OCI-LY1 (cell line): ENCODE data around the gene SMIM31.

Experiments
- H2AFZ ChIP-seq: fragments of 200-600 bp; sonication (generic), shearing (Covaris generic); 2 replicates; pipeline ENCODE4 v1.6.0; 2014; ENCODE audit warnings: antibody characterized with exemption, mild to moderate bottlenecking, low read length
- H3F3A ChIP-seq: fragments of 200-600 bp; sonication (generic), shearing (Covaris generic); 2 replicates; pipeline ENCODE4 v1.6.0; 2014; ENCODE audit warnings: mild to moderate bottlenecking, antibody characterized with exemption, low read length, moderate library complexity; ENCODE audit not compliant: insufficient read depth
- H3K27ac ChIP-seq: fragments of 200-600 bp; sonication (generic); 2 replicates; pipeline ENCODE4 v1.5.1; 2014; ENCODE audit warnings: low read length, mixed run types, mild to moderate bottlenecking, low read depth; ENCODE audit not compliant: poor library complexity, severe bottlenecking
- H3K27me3 ChIP-seq: fragments of 200-600 bp; sonication (generic); 2 replicates; pipeline ENCODE4 v1.6.0; 2014; ENCODE audit warnings: antibody characterized with exemption, mild to moderate bottlenecking, low read length, moderate library complexity; ENCODE audit not compliant: insufficient read depth
- H3K36me3 ChIP-seq: fragments of 200-600 bp; sonication (generic); 2 replicates; pipeline ENCODE4 v1.6.1; 2014; ENCODE audit warnings: mild to moderate bottlenecking, antibody characterized with exemption, low read length, moderate library complexity, mixed read lengths; ENCODE audit not compliant: insufficient read depth
- H3K4me1 ChIP-seq: fragments of 200-600 bp; sonication (generic); 2 replicates; pipeline ENCODE4 v1.5.1; 2014; ENCODE audit warnings: mild to moderate bottlenecking, low read length, moderate library complexity; ENCODE audit not compliant: insufficient read depth, severe bottlenecking
- H3K4me2 ChIP-seq: fragments of 200-600 bp; sonication (generic), shearing (Covaris generic); 2 replicates; pipeline ENCODE4 v1.6.1; 2014; ENCODE audit warnings: low read length
- H3K4me3 ChIP-seq: fragments of 200-600 bp; sonication (generic); 2 replicates; pipeline ENCODE4 v1.5.1; 2014; ENCODE audit warnings: low read length, low read depth, mild to moderate bottlenecking, mixed read lengths; ENCODE audit not compliant: poor library complexity, severe bottlenecking
- H3K79me2 ChIP-seq: fragments of 200-600 bp; shearing (Covaris generic); 2 replicates; pipeline ENCODE4 v1.6.1; 2016; ENCODE audit warnings: mixed run types, low read length, mixed read lengths; ENCODE audit not compliant: insufficient read depth
- H3K9ac ChIP-seq: fragments of 200-600 bp; sonication (generic), shearing (Covaris generic); 2 replicates; pipeline ENCODE4 v1.6.1; 2014; ENCODE audit warnings: mild to moderate bottlenecking, low read length, mixed read lengths
- H3K9me2 ChIP-seq: fragments of 200-600 bp; sonication (generic), shearing (Covaris generic); 2 replicates; pipeline ENCODE4 v1.6.1; 2014; ENCODE audit warnings: low read depth, mild to moderate bottlenecking, low read length, mixed read lengths
- H3K9me3 ChIP-seq: fragments of 200-600 bp; shearing (Covaris generic); 2 replicates; pipeline ENCODE4 v1.6.1; 2014; ENCODE audit warnings: low read length, mixed read lengths
- H4K20me1 ChIP-seq: fragments of 200-600 bp; sonication (generic), shearing (Covaris generic); 2 replicates; pipeline ENCODE4 v1.6.0; 2016; ENCODE audit warnings: mild to moderate bottlenecking, low read length; ENCODE audit not compliant: insufficient read depth
- CTCF ChIP-seq: fragments of 200-600 bp; sonication (generic), shearing (Covaris generic); IDR thresholded peaks from 2 replicates; pipeline ENCODE4 v1.5.1; 2017; ENCODE audit warnings: mild to moderate bottlenecking, antibody characterized with exemption, low read length, moderate library complexity, mixed read lengths
- EZH2 ChIP-seq: fragments of 200-600 bp; sonication (generic), shearing (Covaris generic); IDR thresholded peaks from 2 replicates; pipeline ENCODE4 v1.8.0; 2017; ENCODE audit warnings: borderline replicate concordance, mixed run types, mild to moderate bottlenecking, antibody characterized with exemption, low read length, moderate library complexity, mixed read lengths

SMIM31 gene

GRCh38 chr4:164772076-164772475 is 18.1 kb downstream of the SMIM31 start:
- no peaks in the 10 kb centered on the region for H4K20me1 ChIP-seq
- no peak overlapping the region for H3K9ac ChIP-seq
- TF ChIP-seq EZH2 (no peak), CTCF (no peak)
- H3K27ac ChIP-seq = no peak overlapping the region
- no peaks in the 10 kb centered on the region for H3K9me3 ChIP-seq
- no peaks in the 10 kb centered on the region for H3K9me2 ChIP-seq
- no peak overlapping the region for H2AFZ ChIP-seq
- H3K79me2 ChIP-seq = no peaks in the 10 kb centered on the region
- no peaks in the 10 kb centered on the region for H3F3A ChIP-seq
- no peaks in the 10 kb centered on the region for H3K27me3 ChIP-seq
- H3K36me3 ChIP-seq = no peaks in the 10 kb centered on the region
- H3K4me1 ChIP-seq = no peaks in the 10 kb centered on the region
- H3K4me2 ChIP-seq = no peak overlapping the region
- H3K4me3 ChIP-seq = no peak overlapping the region

GRCh38 chr4:164779080-164779479 is 25.1 kb downstream of the SMIM31 start:
- Histone ChIP-seq H3K27ac (no peak overlapping the region), H3K79me2 (no peaks in the 10 kb centered on the region), H3K9me3 (no peaks in the 10 kb centered on the region), H3K9ac (no peak overlapping the region), H2AFZ (no peak overlapping the region), H3K36me3 (no peaks in the 10 kb centered on the region), H3K4me2 (no peak overlapping the region), H3F3A (no peaks in the 10 kb centered on the region), H3K27me3 (no peaks in the 10 kb centered on the region), H3K4me1 (no peaks in the 10 kb centered on the region), H4K20me1 (no peaks in the 10 kb centered on the region), H3K9me2 (no peaks in the 10 kb centered on the region), H3K4me3 (no peak overlapping the region)
- TF ChIP-seq CTCF = no peak
- no peak for TF ChIP-seq EZH2

- Histone ChIP-seq H3K79me2 (no peaks in the 10 kb centered on the region), H3K27ac (no peak overlapping the region), H3K36me3 (no peaks in the 10 kb centered on the region), H3K4me2 (no peak overlapping the region), H3K9me3 (no peaks in the 10 kb centered on the region), H4K20me1 (no peaks in the 10 kb centered on the region), H3K9ac (no peak overlapping the region), H3K4me1 (no peaks in the 10 kb centered on the region), H3K27me3 (no peaks in the 10 kb centered on the region), H3F3A (no peaks in the 10 kb centered on the region), H2AFZ (no peak overlapping the region), H3K4me3 (no peak overlapping the region), H3K9me2 (no peaks in the 10 kb centered on the region)
- TF ChIP-seq EZH2 = no peak
- peak; percentile 75 for TF ChIP-seq CTCF
Measured at GRCh38 chr4:164779811-164780216, 25.9 kb downstream of the SMIM31 start.
